Cardiac muscle cell (in vitro differentiated cells and primary cell): ENCODE measurements around the gene DOCK2. TPM values are rescaled to one million over a fixed set of nuclear protein-coding genes. Genes with fewer than 3 reads are reported as not detected.

Source experiments
- DNase-seq, 2 donors: peaks; one replicate each; pipeline versions ENCODE4 v3.0.0 to v3.0.0-alpha.2; 2010 to 2017; ENCODE audit warnings: low read depth in 1 of 2, low spot score in 1 of 2
- H3K27ac ChIP-seq: fragments of 200-600 bp; sonication (generic); 2 replicates; pipeline ENCODE4 v1.5.1; 2016
- H3K27me3 ChIP-seq: fragments of 200-600 bp; sonication (generic); 2 replicates; pipeline ENCODE4 v1.6.0; 2016; ENCODE audit warnings: control low read depth
- H3K36me3 ChIP-seq: fragments of 200-600 bp; sonication (generic); 2 replicates; pipeline ENCODE4 v1.5.1; 2016; ENCODE audit warnings: control low read depth
- H3K4me1 ChIP-seq: fragments of 200-600 bp; sonication (generic); 2 replicates; pipeline ENCODE4 v1.8.1; 2017; ENCODE audit warnings: low read depth, mild to moderate bottlenecking, mixed run types
- H3K4me3 ChIP-seq: fragments of 200-600 bp; sonication (generic); 2 replicates; pipeline ENCODE4 v1.5.1; 2016; ENCODE audit warnings: mild to moderate bottlenecking
- H3K9me3 ChIP-seq: fragments of 200-600 bp; sonication (generic); 2 replicates; pipeline ENCODE4 v1.5.1; 2017; ENCODE audit warnings: low read depth, mild to moderate bottlenecking, control low read depth
- polyA plus RNA-seq: library from polyadenylated mRNA; unstranded; fragments of >200 nt; fragmentation: Nextera tagmentation; extraction: Ambion mirVana; gene quantifications from 2 replicates; pipeline ENCODE4 v1.2.1, GENCODE V29; 2016
- total RNA-seq: library from RNA; depleted of rRNA; stranded (reverse); fragments of >200 nt; gene quantifications from 2 replicates; pipeline ENCODE4 v1.2.3, GENCODE V29; 2016
- TF ChIP-seq, protein P1 (sequence below): IDR thresholded peaks from 2 replicates; pipeline ENCODE4 v1.5.1; 2012; ENCODE audit warnings: low read depth, mild to moderate bottlenecking, low read length

Gene DOCK2
- total and polyA plus RNA-seq, 2 experiments from 2014 or later, result 3.3 to 6.5 TPM

DNA sequence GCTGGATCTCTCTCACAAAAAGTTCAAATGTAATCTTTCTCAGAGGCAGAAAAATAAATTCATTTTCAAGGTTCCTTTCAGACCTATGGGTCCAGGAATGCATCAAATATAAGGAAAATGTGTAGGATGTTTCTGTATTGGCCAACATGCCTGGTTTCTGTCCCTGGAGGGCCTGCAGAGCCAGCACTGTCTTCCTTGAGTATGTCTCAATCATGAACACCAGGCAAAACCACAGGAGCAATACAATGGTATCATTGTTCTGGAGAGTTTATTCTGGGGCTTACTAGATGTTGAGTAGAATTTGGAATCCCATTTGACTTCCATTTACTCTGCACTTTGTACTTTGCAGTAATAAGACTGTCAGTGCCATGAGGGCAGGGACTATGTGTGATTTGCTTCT, 319.7 kb downstream of the DOCK2 start:
- Histone ChIP-seq H3K4me1 (no peaks in the 10 kb centered on the region), H3K27ac (no peak overlapping the region), H3K4me3 (no peak overlapping the region), H3K9me3 (no peaks in the 10 kb centered on the region), H3K27me3 (peaks cover 5% of the 10 kb centered on the region), H3K36me3 (no peaks in the 10 kb centered on the region)
- TF ChIP-seq, protein P1, sequence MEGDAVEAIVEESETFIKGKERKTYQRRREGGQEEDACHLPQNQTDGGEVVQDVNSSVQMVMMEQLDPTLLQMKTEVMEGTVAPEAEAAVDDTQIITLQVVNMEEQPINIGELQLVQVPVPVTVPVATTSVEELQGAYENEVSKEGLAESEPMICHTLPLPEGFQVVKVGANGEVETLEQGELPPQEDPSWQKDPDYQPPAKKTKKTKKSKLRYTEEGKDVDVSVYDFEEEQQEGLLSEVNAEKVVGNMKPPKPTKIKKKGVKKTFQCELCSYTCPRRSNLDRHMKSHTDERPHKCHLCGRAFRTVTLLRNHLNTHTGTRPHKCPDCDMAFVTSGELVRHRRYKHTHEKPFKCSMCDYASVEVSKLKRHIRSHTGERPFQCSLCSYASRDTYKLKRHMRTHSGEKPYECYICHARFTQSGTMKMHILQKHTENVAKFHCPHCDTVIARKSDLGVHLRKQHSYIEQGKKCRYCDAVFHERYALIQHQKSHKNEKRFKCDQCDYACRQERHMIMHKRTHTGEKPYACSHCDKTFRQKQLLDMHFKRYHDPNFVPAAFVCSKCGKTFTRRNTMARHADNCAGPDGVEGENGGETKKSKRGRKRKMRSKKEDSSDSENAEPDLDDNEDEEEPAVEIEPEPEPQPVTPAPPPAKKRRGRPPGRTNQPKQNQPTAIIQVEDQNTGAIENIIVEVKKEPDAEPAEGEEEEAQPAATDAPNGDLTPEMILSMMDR, result no peak
- peak in 1 of 2 donors; percentile 88 for DNase-seq

DNA sequence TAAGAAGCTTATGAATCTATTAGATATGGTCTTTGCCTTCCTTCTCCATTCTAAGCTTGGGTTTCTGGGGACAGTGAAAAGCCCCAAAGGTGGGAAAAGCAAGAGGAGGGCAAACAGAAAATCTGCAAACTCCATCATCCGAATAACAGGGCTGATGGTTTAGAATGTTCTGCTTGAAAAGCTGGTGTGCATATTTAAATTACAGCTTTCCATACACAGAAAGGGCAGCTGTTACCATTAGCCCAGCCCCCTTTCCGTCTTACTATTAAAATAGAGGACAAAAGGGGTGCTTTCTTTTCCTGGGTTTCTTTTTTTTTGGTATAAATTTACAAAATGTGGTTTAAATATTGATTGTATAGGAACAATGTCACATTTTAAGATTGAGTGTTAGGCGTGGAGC, 321.2 kb downstream of the DOCK2 start:
- TF ChIP-seq, protein P1, result no peak
- no peak for DNase-seq
- H3K9me3 ChIP-seq, result no peaks in the 10 kb centered on the region
- H3K36me3 ChIP-seq, result no peaks in the 10 kb centered on the region
- no peak overlapping the region for H3K4me3 ChIP-seq
- no peaks in the 10 kb centered on the region for H3K4me1 ChIP-seq
- H3K27me3 ChIP-seq, result peaks cover 4% of the 10 kb centered on the region
- H3K27ac ChIP-seq, result no peak overlapping the region

DNA sequence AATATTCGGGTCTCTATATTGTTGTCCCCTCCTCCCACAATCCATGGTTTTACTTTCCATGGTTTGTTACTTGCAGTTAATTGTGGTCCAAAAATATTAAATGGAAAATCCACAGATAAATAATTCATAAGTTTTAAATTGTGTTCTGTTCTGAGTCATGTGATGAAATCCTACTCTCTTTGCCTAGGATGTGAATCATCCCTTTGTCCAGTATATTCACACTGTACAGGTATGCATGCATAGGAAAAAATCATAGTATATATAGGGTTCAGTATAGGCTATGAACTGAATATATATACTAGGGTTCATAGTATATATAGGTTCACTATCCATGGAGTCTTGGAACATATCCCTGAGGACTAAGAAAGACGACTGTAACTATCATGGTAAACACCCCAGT, 323.6 kb downstream of the DOCK2 start:
- Histone ChIP-seq H3K27ac (no peak overlapping the region), H3K4me3 (no peak overlapping the region), H3K4me1 (no peaks in the 10 kb centered on the region), H3K27me3 (no peaks in the 10 kb centered on the region), H3K9me3 (no peaks in the 10 kb centered on the region), H3K36me3 (no peaks in the 10 kb centered on the region)
- TF ChIP-seq, protein P1, result no peak
- DNase-seq, result no peak

DNA sequence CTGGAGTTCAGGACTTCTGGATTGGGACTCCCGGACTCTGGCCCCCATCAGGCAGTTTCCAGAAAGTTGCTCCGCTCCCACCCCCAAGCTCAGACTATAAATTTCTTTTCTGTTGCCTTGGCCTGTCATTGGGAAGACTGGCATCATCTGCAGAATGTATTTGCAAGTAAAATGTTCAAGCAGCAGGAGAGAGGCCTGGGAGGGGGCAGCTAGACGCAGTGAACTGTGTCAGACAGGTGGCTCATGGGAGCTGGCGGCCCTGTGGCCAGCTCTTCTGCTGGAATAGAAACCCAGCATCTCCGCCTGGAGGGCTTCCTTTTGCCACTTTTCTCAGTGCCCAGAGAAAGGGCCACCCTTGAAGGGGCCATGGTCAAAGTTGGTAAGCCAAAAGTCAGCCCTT, 327.2 kb downstream of the DOCK2 start:
- Histone ChIP-seq H3K36me3 (no peaks in the 10 kb centered on the region), H3K9me3 (no peaks in the 10 kb centered on the region), H3K4me3 (no peak overlapping the region), H3K4me1 (peaks cover 6% of the 10 kb centered on the region), H3K27ac (no peak overlapping the region), H3K27me3 (no peaks in the 10 kb centered on the region)
- DNase-seq, result no peak
- TF ChIP-seq, protein P1, result no peak

DNA sequence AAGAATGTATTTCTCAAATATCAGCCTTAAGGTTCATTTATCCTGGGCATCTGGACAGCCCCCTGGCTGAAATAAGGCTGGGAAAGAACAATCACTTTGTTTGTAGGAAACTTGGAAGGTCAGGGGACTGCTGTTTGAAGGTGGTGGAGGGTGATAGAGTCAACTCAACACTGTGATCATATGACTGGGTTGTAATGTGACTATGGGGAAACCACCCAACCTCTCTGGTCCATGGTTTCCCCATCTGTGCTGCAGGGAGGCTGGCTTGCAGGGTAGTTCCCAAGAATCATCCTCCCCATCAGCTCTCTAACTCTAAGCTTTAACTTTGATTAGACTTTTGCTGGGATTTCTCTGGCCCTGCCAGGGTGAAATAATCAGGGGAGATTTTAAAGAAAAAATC, 333.3 kb downstream of the DOCK2 start:
- no peak for DNase-seq
- TF ChIP-seq, protein P1, result no peak
- H3K4me3 ChIP-seq, result no peak overlapping the region
- H3K9me3 ChIP-seq, result no peaks in the 10 kb centered on the region
- H3K27ac ChIP-seq, result no peak overlapping the region
- no peaks in the 10 kb centered on the region for H3K36me3 ChIP-seq
- no peaks in the 10 kb centered on the region for H3K27me3 ChIP-seq
- peaks cover 6% of the 10 kb centered on the region for H3K4me1 ChIP-seq
